LNCaP clone FGC (cell line): ENCODE results near the gene LOXHD1.
A peak's percentile ranks its signal among the peaks of the same experiment; 100 is the strongest.

Experiments
- DNase-seq: peaks from one replicate; pipeline ENCODE4 v3.0.0-alpha.2; 2011; ENCODE audit warnings: low read depth
- H3K4me3 ChIP-seq: 2 replicates; pipeline ENCODE4 v1.5.1; 2011; ENCODE audit warnings: mild to moderate bottlenecking, low read depth, low read length, control low read depth
- TF ChIP-seq, protein P1 (sequence below): IDR thresholded peaks from 2 replicates; pipeline ENCODE4 v1.5.1; 2012; ENCODE audit warnings: mild to moderate bottlenecking; ENCODE audit not compliant: control insufficient read depth, insufficient read depth; ENCODE audit errors: extremely low read depth

The LOXHD1 gene

DNA sequence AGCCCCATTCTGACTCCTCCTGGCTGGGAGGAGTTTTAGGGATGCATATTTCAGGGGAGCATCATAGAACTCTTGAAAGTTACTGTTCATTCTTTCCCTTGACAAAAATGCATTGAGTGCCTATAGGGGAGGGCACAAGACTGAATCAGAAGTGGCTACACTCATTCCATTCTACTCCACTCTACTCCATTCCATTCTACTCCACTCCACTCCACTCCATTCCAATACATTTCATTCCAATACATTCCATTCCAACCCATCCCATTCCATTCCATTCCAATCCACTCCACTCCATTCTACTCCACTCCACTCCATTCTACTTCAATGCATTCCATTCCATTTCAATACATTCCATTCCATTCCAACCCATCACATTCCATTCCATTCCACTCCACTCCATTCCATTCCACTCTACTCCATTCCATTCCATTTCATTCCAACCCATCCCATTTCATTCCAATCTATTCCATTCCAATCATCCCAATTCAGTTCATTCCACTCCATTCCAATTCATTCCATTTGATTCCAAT is 110.8 kb downstream of the LOXHD1 start:
- no peak for DNase-seq
- TF ChIP-seq, protein P1, sequence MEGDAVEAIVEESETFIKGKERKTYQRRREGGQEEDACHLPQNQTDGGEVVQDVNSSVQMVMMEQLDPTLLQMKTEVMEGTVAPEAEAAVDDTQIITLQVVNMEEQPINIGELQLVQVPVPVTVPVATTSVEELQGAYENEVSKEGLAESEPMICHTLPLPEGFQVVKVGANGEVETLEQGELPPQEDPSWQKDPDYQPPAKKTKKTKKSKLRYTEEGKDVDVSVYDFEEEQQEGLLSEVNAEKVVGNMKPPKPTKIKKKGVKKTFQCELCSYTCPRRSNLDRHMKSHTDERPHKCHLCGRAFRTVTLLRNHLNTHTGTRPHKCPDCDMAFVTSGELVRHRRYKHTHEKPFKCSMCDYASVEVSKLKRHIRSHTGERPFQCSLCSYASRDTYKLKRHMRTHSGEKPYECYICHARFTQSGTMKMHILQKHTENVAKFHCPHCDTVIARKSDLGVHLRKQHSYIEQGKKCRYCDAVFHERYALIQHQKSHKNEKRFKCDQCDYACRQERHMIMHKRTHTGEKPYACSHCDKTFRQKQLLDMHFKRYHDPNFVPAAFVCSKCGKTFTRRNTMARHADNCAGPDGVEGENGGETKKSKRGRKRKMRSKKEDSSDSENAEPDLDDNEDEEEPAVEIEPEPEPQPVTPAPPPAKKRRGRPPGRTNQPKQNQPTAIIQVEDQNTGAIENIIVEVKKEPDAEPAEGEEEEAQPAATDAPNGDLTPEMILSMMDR, result no peak
- no peak overlapping the region for H3K4me3 ChIP-seq

GRCh38 chr18:46542545-46542944 is 114.5 kb downstream of the LOXHD1 start:
- no peak overlapping the region for H3K4me3 ChIP-seq
- TF ChIP-seq, protein P1, result no peak
- DNase-seq, result peak; percentile 19

DNA sequence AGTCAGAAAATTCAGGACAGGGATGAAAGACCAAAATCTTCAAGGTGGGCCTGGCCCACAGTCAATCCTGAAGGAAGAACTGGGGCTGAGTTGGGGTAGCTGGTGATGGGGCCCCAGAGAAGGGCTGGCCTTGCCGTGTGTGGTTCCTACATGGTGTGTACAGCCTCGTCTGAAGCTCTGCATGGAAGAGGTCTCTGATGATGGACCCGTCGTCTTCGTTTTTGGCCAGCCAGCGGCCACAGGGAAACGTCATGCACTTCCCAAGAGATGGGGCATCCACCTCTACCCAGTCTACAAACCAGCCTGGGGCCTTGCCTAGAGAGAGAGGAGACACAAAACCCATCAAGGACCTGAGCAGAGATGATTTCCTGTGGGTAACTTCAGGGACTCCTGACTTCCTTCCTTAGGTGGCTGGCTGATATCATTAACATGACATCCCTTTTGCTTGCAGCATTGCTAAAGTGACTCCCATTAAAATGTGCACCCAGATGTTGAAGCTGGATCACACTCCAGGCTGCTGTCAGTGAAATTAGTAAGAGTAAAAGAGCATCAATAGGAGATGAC is 115.3 kb downstream of the LOXHD1 start:
- TF ChIP-seq, protein P1, result no peak
- H3K4me3 ChIP-seq, result no peak overlapping the region
- no peak for DNase-seq

DNA sequence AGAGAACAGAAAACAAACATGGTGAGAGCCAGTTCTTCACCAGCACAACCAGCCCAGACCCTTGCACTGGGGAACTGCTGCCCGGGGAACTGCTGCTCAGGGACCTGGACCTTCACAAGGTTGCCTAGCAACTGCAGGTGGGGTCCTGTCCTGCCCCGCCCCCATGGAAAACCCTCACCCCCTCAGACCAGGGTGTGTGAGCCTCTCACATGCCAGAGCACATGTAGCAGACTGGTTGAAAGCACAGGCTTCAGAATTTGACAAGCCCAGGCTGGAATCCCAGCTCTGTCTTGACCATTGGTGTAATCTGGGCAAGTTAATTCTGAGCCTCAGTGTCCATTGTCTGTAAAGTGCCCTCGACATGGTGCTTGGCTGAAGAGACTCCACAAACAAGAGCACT is 118.6 kb downstream of the LOXHD1 start:
- no peak for DNase-seq
- no peak overlapping the region for H3K4me3 ChIP-seq
- TF ChIP-seq, protein P1, result no peak

DNA sequence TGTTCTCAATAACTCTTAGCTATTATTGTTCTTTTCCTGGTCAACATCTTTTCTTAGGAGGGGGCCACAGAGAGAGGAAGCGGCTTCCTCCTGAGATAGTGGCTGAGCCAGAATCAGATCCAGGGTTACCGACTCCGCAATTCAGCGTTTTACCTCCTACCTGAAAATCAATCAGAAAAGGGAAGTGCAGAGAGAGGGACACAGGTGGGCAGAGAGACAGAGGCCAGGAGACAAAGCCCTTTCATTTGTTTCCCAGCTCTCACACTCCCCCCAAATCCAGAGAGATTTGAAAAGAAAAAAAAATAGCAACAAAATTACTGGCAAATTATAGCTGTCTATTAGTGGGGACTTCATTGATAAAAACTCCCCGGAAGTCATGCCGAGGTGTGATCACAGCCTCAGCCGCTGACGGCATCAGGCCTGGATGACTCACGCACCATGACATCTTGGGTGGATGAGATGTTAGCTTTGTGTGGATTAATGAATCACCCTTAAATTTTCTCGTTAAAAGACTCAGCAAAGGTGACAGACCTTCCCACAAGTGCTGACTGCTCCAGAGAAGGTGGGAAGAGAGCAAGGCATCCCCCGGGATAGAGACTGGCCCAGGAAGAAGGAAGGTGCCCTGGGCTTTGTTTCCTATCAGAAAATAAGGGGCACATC is 120.7 kb downstream of the LOXHD1 start:
- H3K4me3 ChIP-seq, result no peak overlapping the region
- no peak for DNase-seq
- TF ChIP-seq, protein P1, result no peak

GRCh38 chr18:46531482-46531881 is 125.5 kb downstream of the LOXHD1 start:
- TF ChIP-seq, protein P1, result no peak
- no peak for DNase-seq
- H3K4me3 ChIP-seq, result no peak overlapping the region
